T-helper 22 cell (primary cell): ENCODE results near the gene EXOC3.

ENCODE experiments used
- DNase-seq: peaks from one replicate; pipeline ENCODE4 v3.0.0-alpha.2; 2020; ENCODE audit warnings: low read depth

Gene EXOC3

GRCh38 chr5:426392-426976 is 16.5 kb upstream of the EXOC3 start:
- DNase-seq, result no peak

GRCh38 chr5:427415-428087 is 15.4 kb upstream of the EXOC3 start:
- no peak for DNase-seq

GRCh38 chr5:428219-428618 is 14.8 kb upstream of the EXOC3 start:
- no peak for DNase-seq

- no peak for DNase-seq
Measured at GRCh38 chr5:428754-429452, 14.1 kb upstream of the EXOC3 start.

GRCh38 chr5:429453-430188 is 13.4 kb upstream of the EXOC3 start:
- no peak for DNase-seq

- no peak for DNase-seq
Measured at GRCh38 chr5:430214-430925, 12.6 kb upstream of the EXOC3 start.

- no peak for DNase-seq
Measured at GRCh38 chr5:431001-431710, 11.8 kb upstream of the EXOC3 start.

- DNase-seq, result no peak
Measured at GRCh38 chr5:431711-432050, 11.3 kb upstream of the EXOC3 start.

- no peak for DNase-seq
Measured at GRCh38 chr5:432201-432927, 10.6 kb upstream of the EXOC3 start.

GRCh38 chr5:432928-433791 is 9.8 kb upstream of the EXOC3 start:
- DNase-seq, result no peak

- no peak for DNase-seq
Measured at GRCh38 chr5:433836-434235, 9.1 kb upstream of the EXOC3 start.

GRCh38 chr5:434443-435146 is 8.4 kb upstream of the EXOC3 start:
- DNase-seq, result no peak

GRCh38 chr5:435156-435790 is 7.7 kb upstream of the EXOC3 start:
- no peak for DNase-seq

- DNase-seq, result no peak
Measured at GRCh38 chr5:435961-436640, 6.9 kb upstream of the EXOC3 start.

- DNase-seq, result no peak
Measured at GRCh38 chr5:436641-436975, 6.4 kb upstream of the EXOC3 start.

- no peak for DNase-seq
Measured at GRCh38 chr5:437281-437771, 5.7 kb upstream of the EXOC3 start.

GRCh38 chr5:438481-438981 is 4.4 kb upstream of the EXOC3 start:
- no peak for DNase-seq

- DNase-seq, result no peak
Measured at GRCh38 chr5:439181-439580, 3.8 kb upstream of the EXOC3 start.
